HepG2 (cell line): ENCODE data around the gene LRRC34. TPM values are rescaled to one million over a fixed set of nuclear protein-coding genes. Genes with fewer than 3 reads are reported as not detected.

Experiments
- JUND ChIP-seq: sonication (generic); formaldehyde crosslinking; IDR thresholded peaks from 2 replicates; pipeline ENCODE4 v1.8.0; 2022; ENCODE audit warnings: mild to moderate bottlenecking, missing genetic modification reagents
- YY1 ChIP-seq: IDR thresholded peaks from 2 replicates; pipeline ENCODE4 v1.6.1; 2011; ENCODE audit warnings: low read length, low read depth, moderate library complexity, mild to moderate bottlenecking; ENCODE audit not compliant: insufficient read depth, insufficient replicate concordance
- ZNF782 ChIP-seq: sonication (generic); formaldehyde crosslinking; IDR thresholded peaks from 2 replicates; pipeline ENCODE4 v1.4.0; 2020; ENCODE audit warnings: missing genetic modification reagents, mild to moderate bottlenecking, borderline replicate concordance
- ZNF788 ChIP-seq: sonication (generic); formaldehyde crosslinking; IDR thresholded peaks from 2 replicates; pipeline ENCODE4 v1.5.0; 2020; ENCODE audit warnings: mild to moderate bottlenecking, missing genetic modification reagents, borderline replicate concordance
- polyA plus RNA-seq, 8 experiments: library from polyadenylated mRNA; depleted of rRNA in 3 of 8; stranded (reverse) in 7 of 8; unstranded in 1 of 8; fragments of >200 nt; fragmentation: Illumina TruSeq in 4 of 8; extraction: Trizol in 4 of 8; gene quantifications; 2 replicates each; pipeline versions ENCODE4 v1.2.1 to v1.2.3, GENCODE V29; 2011 to 2016; ENCODE audit warnings: low read depth in 4 of 8, missing spikeins in 1 of 8, mixed read lengths in 1 of 8; ENCODE audit not compliant: insufficient read depth in 1 of 8
- total RNA-seq, 5 experiments: library from RNA; depleted of rRNA; stranded (reverse); fragments of >200 nt; fragmentation: Illumina TruSeq; extraction: Trizol; gene quantifications; 2 replicates each; pipeline ENCODE4 v1.2.3, GENCODE V29; 2016; ENCODE audit warnings: low read depth in 1 of 5
- TF ChIP-seq, protein P1 (sequence below): sonication (generic); formaldehyde crosslinking; IDR thresholded peaks from 2 replicates; pipeline ENCODE4 v1.8.1; 2023; ENCODE audit warnings: mild to moderate bottlenecking, missing genetic modification reagents
- TF ChIP-seq, protein P2 (sequence below): sonication (generic); formaldehyde crosslinking; IDR thresholded peaks from 2 replicates; pipeline ENCODE4 v1.5.0; 2020; ENCODE audit warnings: mild to moderate bottlenecking, missing genetic modification reagents, borderline replicate concordance
- TF ChIP-seq, protein P3 (sequence below): sonication (generic); formaldehyde crosslinking; IDR thresholded peaks from 2 replicates; pipeline ENCODE4 v1.5.0; 2020; ENCODE audit warnings: missing genetic modification reagents
- TF ChIP-seq, protein P4 (sequence below): sonication (generic); formaldehyde crosslinking; IDR thresholded peaks from 2 replicates; pipeline ENCODE4 v1.9.0; 2022; ENCODE audit warnings: low read depth, missing genetic modification reagents
- TF ChIP-seq, protein P5 (sequence below), 2 experiments: fragments of 450-650 bp in 1 of 2; sonication (generic) in 1 of 2; formaldehyde crosslinking in 1 of 2; IDR thresholded peaks; 2 replicates each; pipeline versions ENCODE4 v1.6.1 to v1.8.0; 2016 to 2022; ENCODE audit warnings: antibody characterized with exemption in 1 of 2, mild to moderate bottlenecking in 1 of 2, missing genetic modification reagents in 1 of 2

LRRC34 gene
- total and polyA plus RNA-seq, 2 of the 13 experiments (the other 11 are each of a cell fraction or from before 2014, with no cell fraction given), result not detected

DNA sequence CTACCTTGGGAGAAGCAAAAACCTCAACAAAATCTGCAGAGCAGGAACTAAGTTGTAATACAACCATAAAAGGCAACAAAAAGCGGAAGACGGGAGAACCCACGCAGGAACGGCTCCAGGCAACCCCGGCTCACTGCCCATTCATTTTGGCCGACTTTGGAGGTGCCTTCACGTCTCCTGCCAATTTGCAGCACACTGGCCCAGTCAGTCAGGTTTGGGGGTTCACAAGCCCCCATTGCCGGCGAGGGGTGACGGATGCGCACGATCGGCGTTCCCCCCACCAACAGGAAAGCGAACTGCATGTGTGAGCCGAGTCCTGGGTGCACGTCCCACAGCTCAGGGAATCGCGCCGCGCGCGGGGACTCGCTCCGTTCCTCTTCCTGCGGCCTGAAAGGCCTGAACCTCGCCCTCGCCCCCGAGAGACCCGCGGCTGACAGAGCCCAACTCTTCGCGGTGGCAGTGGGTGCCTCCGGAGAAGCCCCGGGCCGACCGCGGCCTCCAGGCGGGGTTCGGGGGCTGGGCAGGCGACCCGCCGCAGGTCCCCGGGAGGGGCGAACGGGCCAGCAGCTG, 48.3 kb downstream of the LRRC34 start (continued):
- TF ChIP-seq, protein P1, sequence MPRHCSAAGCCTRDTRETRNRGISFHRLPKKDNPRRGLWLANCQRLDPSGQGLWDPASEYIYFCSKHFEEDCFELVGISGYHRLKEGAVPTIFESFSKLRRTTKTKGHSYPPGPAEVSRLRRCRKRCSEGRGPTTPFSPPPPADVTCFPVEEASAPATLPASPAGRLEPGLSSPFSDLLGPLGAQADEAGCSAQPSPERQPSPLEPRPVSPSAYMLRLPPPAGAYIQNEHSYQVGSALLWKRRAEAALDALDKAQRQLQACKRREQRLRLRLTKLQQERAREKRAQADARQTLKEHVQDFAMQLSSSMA (CRISPR knock-in tag), result no peak
- no peak for TF ChIP-seq ZNF788 (CRISPR knock-in tag)
- TF ChIP-seq, protein P2, sequence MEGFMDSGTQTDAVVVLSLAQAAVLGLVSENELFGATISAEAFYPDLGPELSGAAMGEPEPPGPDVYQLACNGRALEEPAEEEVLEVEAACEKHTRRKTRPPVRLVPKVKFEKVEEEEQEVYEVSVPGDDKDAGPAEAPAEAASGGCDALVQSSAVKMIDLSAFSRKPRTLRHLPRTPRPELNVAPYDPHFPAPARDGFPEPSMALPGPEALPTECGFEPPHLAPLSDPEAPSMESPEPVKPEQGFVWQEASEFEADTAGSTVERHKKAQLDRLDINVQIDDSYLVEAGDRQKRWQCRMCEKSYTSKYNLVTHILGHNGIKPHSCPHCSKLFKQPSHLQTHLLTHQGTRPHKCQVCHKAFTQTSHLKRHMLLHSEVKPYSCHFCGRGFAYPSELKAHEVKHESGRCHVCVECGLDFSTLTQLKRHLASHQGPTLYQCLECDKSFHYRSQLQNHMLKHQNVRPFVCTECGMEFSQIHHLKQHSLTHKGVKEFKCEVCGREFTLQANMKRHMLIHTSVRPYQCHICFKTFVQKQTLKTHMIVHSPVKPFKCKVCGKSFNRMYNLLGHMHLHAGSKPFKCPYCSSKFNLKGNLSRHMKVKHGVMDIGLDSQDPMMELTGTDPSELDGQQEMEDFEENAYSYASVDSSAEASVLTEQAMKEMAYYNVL (CRISPR knock-in tag), result no peak
- no peak for TF ChIP-seq YY1
- TF ChIP-seq, protein P3, sequence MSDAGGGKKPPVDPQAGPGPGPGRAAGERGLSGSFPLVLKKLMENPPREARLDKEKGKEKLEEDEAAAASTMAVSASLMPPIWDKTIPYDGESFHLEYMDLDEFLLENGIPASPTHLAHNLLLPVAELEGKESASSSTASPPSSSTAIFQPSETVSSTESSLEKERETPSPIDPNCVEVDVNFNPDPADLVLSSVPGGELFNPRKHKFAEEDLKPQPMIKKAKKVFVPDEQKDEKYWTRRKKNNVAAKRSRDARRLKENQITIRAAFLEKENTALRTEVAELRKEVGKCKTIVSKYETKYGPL (CRISPR knock-in tag), result no peak
- TF ChIP-seq, protein P4, sequence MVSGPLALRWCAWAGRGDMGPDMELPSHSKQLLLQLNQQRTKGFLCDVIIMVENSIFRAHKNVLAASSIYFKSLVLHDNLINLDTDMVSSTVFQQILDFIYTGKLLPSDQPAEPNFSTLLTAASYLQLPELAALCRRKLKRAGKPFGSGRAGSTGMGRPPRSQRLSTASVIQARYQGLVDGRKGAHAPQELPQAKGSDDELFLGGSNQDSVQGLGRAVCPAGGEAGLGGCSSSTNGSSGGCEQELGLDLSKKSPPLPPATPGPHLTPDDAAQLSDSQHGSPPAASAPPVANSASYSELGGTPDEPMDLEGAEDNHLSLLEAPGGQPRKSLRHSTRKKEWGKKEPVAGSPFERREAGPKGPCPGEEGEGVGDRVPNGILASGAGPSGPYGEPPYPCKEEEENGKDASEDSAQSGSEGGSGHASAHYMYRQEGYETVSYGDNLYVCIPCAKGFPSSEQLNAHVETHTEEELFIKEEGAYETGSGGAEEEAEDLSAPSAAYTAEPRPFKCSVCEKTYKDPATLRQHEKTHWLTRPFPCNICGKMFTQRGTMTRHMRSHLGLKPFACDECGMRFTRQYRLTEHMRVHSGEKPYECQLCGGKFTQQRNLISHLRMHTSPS (CRISPR knock-in tag), result no peak
- TF ChIP-seq, protein P5, sequence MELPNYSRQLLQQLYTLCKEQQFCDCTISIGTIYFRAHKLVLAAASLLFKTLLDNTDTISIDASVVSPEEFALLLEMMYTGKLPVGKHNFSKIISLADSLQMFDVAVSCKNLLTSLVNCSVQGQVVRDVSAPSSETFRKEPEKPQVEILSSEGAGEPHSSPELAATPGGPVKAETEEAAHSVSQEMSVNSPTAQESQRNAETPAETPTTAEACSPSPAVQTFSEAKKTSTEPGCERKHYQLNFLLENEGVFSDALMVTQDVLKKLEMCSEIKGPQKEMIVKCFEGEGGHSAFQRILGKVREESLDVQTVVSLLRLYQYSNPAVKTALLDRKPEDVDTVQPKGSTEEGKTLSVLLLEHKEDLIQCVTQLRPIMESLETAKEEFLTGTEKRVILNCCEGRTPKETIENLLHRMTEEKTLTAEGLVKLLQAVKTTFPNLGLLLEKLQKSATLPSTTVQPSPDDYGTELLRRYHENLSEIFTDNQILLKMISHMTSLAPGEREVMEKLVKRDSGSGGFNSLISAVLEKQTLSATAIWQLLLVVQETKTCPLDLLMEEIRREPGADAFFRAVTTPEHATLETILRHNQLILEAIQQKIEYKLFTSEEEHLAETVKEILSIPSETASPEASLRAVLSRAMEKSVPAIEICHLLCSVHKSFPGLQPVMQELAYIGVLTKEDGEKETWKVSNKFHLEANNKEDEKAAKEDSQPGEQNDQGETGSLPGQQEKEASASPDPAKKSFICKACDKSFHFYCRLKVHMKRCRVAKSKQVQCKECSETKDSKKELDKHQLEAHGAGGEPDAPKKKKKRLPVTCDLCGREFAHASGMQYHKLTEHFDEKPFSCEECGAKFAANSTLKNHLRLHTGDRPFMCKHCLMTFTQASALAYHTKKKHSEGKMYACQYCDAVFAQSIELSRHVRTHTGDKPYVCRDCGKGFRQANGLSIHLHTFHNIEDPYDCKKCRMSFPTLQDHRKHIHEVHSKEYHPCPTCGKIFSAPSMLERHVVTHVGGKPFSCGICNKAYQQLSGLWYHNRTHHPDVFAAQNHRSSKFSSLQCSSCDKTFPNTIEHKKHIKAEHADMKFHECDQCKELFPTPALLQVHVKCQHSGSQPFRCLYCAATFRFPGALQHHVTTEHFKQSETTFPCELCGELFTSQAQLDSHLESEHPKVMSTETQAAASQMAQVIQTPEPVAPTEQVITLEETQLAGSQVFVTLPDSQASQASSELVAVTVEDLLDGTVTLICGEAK (IDR thresholded peaks at IDR 0.05), result no peak
- TF ChIP-seq, protein P5 (CRISPR knock-in tag; IDR thresholded peaks at IDR 0.05), result peak; percentile 70
- no peak for TF ChIP-seq JUND (CRISPR knock-in tag)
- no peak for TF ChIP-seq ZNF782
